Panc1 (cell line): ENCODE data around the gene CD1E. TPM values are rescaled to one million over a fixed set of nuclear protein-coding genes. Genes with fewer than 3 reads are reported as not detected.

Experiments
- ATAC-seq: fragments of 200-7000 bp; cut with Tn5 transposase; 2 replicates; pipeline ENCODE4 v1.9.1; 2020; ENCODE audit warnings: mild to moderate bottlenecking, moderate library complexity
- BruUV-seq: library from RNA; stranded (reverse); fragments of 400-500 nt; replicated peaks from 2 replicates; lab custom pipeline; 2021; lab: Mats Ljungman, UMichigan
- CTCF ChIA-PET: fragments of 300-600 bp; sonication (Branson Sonifier 250); formaldehyde crosslinking; loops from one replicate; lab custom pipeline; 2022; ENCODE audit warnings: antibody characterized with exemption; lab: Charles Lee
- POLR2A ChIA-PET: fragments of 300-600 bp; sonication (Branson Sonifier 250); formaldehyde crosslinking; loops from one replicate; lab custom pipeline; 2022; ENCODE audit warnings: antibody characterized with exemption; lab: Charles Lee
- DNase-seq: peaks from one replicate; pipeline ENCODE4 v3.0.0-alpha.2; 2010; ENCODE audit warnings: low read depth, low spot score
- H3K27ac ChIP-seq: 2 replicates; pipeline ENCODE4 v1.5.1; 2011; ENCODE audit warnings: mild to moderate bottlenecking, low read length, inconsistent platforms
- H3K27me3 ChIP-seq: fragments of 200-500 bp; sonication (Bioruptor generic); 2 replicates; pipeline ENCODE4 v1.6.0; 2014; ENCODE audit warnings: low read length, inconsistent platforms; ENCODE audit not compliant: control insufficient read depth, insufficient read depth
- H3K36me3 ChIP-seq: fragments of 200-500 bp; sonication (Bioruptor generic); 2 replicates; pipeline ENCODE4 v1.5.1; 2014; ENCODE audit warnings: inconsistent platforms, mild to moderate bottlenecking, low read length, moderate library complexity; ENCODE audit not compliant: control insufficient read depth, insufficient read depth
- H3K4me1 ChIP-seq: 2 replicates; pipeline ENCODE4 v1.5.1; 2011; ENCODE audit warnings: inconsistent platforms, mild to moderate bottlenecking, low read length, moderate library complexity; ENCODE audit not compliant: control insufficient read depth, insufficient read depth
- H3K4me3 ChIP-seq, 2 experiments: 2 replicates each; pipeline ENCODE4 v1.5.1; 2011 to 2012; ENCODE audit warnings: low read depth in 2 of 2, low read length in 2 of 2, mild to moderate bottlenecking in 2 of 2, inconsistent platforms in 1 of 2, moderate library complexity in 1 of 2
- H3K9me3 ChIP-seq: fragments of 200-500 bp; sonication (Bioruptor generic); 2 replicates; pipeline ENCODE4 v1.5.1; 2014; ENCODE audit warnings: low read depth, mild to moderate bottlenecking, inconsistent platforms, low read length, moderate library complexity; ENCODE audit not compliant: control insufficient read depth, insufficient read depth
- POLR2AphosphoS5 ChIP-seq: IDR thresholded peaks from 2 replicates; pipeline ENCODE4 v1.6.1; 2012; ENCODE audit warnings: mild to moderate bottlenecking, low read depth, low read length, moderate library complexity
- REST ChIP-seq, 2 experiments: IDR thresholded peaks; 2 replicates each; pipeline ENCODE4 v1.6.1; 2011 to 2012; ENCODE audit warnings: low read depth in 2 of 2, control low read depth in 1 of 2, low read length in 1 of 2, mild to moderate bottlenecking in 1 of 2, moderate library complexity in 1 of 2; ENCODE audit not compliant: insufficient read depth in 1 of 2
- SIN3A ChIP-seq: IDR thresholded peaks from 2 replicates; pipeline ENCODE4 v1.6.1; 2012; ENCODE audit warnings: low read depth, mild to moderate bottlenecking, low read length, moderate library complexity, borderline replicate concordance; ENCODE audit not compliant: insufficient read depth
- TCF7L2 ChIP-seq: IDR thresholded peaks from 2 replicates; pipeline ENCODE4 v1.6.1; 2011; ENCODE audit warnings: mild to moderate bottlenecking, low read depth, low read length, inconsistent platforms
- in situ Hi-C: cut with HindIII; loops from 2 replicates; pipeline ENCODE4 v1.10.0; 2016; ENCODE audit warnings: low sequenced_read_pairs, low pct_unique_long_range_greater_than_20kb
- intact Hi-C: fragments of 100-400 bp; cut with micrococcal nuclease; formaldehyde crosslinking; loops from one replicate; pipeline ENCODE4 v1.10.0; 2022; ENCODE audit not compliant: unreplicated experiment
- total RNA-seq: library from RNA; stranded (reverse); gene quantifications from one replicate; pipeline ENCODE4 v1.2.1, GENCODE V29; 2021; ENCODE audit not compliant: unreplicated experiment
- TF ChIP-seq, protein P1 (sequence below): fragments of 450-650 bp; IDR thresholded peaks from 2 replicates; pipeline ENCODE4 v1.5.1; 2017; ENCODE audit warnings: mild to moderate bottlenecking

CD1E gene
- total RNA-seq, 1 experiment from 2014 or later, result not detected

GRCh38 chr1:158354255-158354654, 561 bp downstream of the CD1E start:
- CTCF ChIA-PET, result no interaction called here
- in situ Hi-C loops, result no loop called here
- Histone ChIP-seq H3K9me3 (no peaks in the 10 kb centered on the region), H3K36me3 (no peaks in the 10 kb centered on the region), H3K27ac (no peak overlapping the region), H3K4me3 (no peak overlapping the region), H3K27me3 (no peaks in the 10 kb centered on the region), H3K4me1 (no peaks in the 10 kb centered on the region)
- POLR2A ChIA-PET, result no interaction called here
- DNase-seq, result no peak
- no peak for ATAC-seq
- no TSS peak for BruUV-seq
- TF ChIP-seq, protein P1, sequence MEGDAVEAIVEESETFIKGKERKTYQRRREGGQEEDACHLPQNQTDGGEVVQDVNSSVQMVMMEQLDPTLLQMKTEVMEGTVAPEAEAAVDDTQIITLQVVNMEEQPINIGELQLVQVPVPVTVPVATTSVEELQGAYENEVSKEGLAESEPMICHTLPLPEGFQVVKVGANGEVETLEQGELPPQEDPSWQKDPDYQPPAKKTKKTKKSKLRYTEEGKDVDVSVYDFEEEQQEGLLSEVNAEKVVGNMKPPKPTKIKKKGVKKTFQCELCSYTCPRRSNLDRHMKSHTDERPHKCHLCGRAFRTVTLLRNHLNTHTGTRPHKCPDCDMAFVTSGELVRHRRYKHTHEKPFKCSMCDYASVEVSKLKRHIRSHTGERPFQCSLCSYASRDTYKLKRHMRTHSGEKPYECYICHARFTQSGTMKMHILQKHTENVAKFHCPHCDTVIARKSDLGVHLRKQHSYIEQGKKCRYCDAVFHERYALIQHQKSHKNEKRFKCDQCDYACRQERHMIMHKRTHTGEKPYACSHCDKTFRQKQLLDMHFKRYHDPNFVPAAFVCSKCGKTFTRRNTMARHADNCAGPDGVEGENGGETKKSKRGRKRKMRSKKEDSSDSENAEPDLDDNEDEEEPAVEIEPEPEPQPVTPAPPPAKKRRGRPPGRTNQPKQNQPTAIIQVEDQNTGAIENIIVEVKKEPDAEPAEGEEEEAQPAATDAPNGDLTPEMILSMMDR, result no peak
- TF ChIP-seq SIN3A, result no peak
- TF ChIP-seq TCF7L2, result no peak
- intact Hi-C loops, result no loop called here

GRCh38 chr1:158355773-158356285, 2.1 kb downstream of the CD1E start:
- POLR2A ChIA-PET, result no interaction called here

More at GRCh38 chr1:158355773-158356285, 2.1 kb downstream of the CD1E start:
- Histone ChIP-seq H3K36me3 (no peaks in the 10 kb centered on the region), H3K4me3 (no peak overlapping the region), H3K9me3 (no peaks in the 10 kb centered on the region), H3K27ac (no peak overlapping the region), H3K4me1 (no peaks in the 10 kb centered on the region), H3K27me3 (no peaks in the 10 kb centered on the region)
- no peak for TF ChIP-seq TCF7L2
- TF ChIP-seq, protein P1, result no peak
- TF ChIP-seq POLR2AphosphoS5, result no peak
- no peak for TF ChIP-seq REST (IDR thresholded peaks at IDR 0.05; ENCODE audit: insufficient read depth in 1 of 2, low read depth in 2 of 2, low read length in 1 of 2)
- TF ChIP-seq SIN3A, result no peak
- ATAC-seq (no peak), DNase-seq (no peak)
- BruUV-seq, result no TSS peak
- intact Hi-C loops (no loop called here), in situ Hi-C loops (no loop called here)
- CTCF ChIA-PET, result no interaction called here
